PFSK-1 (cell line): ENCODE measurements around the gene C19orf73.

Experiments
- FOXP2 ChIP-seq: optimal IDR thresholded peaks from 2 replicates; pipeline ENCODE3; 2011; ENCODE audit warnings: borderline replicate concordance, control low read depth, inconsistent platforms; ENCODE audit not compliant: insufficient read depth; ENCODE audit errors: extremely low read length, extremely low read depth
- POLR2AphosphoS5 ChIP-seq: IDR thresholded peaks from 2 replicates; pipeline ENCODE4 v1.6.1; 2012; ENCODE audit warnings: low read depth, mild to moderate bottlenecking, control low read depth, low read length, moderate library complexity
- REST ChIP-seq, 2 experiments: IDR thresholded peaks; 2 replicates each; pipeline versions ENCODE4 v1.6.1 to v1.8.0; 2011 to 2012; ENCODE audit warnings: low read depth in 2 of 2, low read length in 2 of 2, control low read depth in 1 of 2, inconsistent platforms in 1 of 2, mild to moderate bottlenecking in 1 of 2, moderate library complexity in 1 of 2; ENCODE audit not compliant: insufficient read depth in 1 of 2
- SIN3A ChIP-seq: IDR thresholded peaks from 2 replicates; pipeline ENCODE4 v1.6.1; 2012; ENCODE audit warnings: mild to moderate bottlenecking, low read length, moderate library complexity, borderline replicate concordance; ENCODE audit not compliant: insufficient read depth
- TAF1 ChIP-seq: IDR thresholded peaks from 2 replicates; pipeline ENCODE4 v1.6.1; 2012; ENCODE audit warnings: low read length, control low read depth, borderline replicate concordance; ENCODE audit not compliant: insufficient read depth

C19orf73 gene

DNA sequence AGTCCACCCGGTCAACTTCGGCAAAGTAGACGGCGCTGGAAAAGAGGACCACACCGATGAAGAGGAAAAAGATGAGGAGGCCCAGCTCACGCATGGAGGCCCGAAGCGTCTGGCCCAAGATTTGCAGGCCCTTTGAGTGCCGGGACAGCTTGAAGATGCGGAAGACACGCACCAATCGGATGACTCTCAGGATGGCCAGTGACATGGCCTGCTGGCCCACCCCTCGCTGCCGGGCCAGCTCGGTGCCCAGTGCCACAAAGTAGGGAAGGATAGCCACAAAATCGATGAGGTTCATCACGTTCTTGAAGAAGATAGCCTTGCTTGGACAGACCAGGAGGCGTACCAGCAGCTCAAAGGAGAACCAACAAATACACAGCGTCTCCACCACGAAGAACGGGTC is 48.5 kb downstream of the C19orf73 start:
- TF ChIP-seq POLR2AphosphoS5 (no peak), REST (IDR thresholded peaks at IDR 0.05; ENCODE audit: insufficient read depth in 1 of 2, low read depth in 2 of 2, low read length in 2 of 2) (no peak), TAF1 (no peak), SIN3A (no peak)

DNA sequence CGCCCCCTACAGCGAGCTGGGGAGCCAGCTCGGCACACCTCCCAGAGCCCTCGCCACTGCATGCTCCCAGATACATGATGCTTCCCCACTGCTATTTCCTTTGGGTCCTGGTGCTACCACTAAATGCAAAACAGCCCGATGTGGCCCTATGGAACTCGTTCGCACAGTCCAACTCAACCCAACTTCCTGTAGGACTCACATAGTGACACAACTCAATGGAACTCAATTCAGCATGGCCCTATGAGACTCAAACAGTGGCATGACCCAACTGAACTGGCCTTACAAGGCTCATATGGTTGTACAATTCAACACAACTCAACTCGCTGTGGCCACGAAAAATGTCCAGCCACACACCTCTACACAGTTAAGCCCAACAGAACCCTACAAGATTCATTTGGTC is 49.9 kb downstream of the C19orf73 start:
- TF ChIP-seq TAF1 (no peak), POLR2AphosphoS5 (no peak), SIN3A (no peak), REST (IDR thresholded peaks at IDR 0.05; ENCODE audit: insufficient read depth in 1 of 2, low read depth in 2 of 2, low read length in 2 of 2) (no peak), FOXP2 (no peak)
